Kidney epithelial cell (primary cell): Measurements from ENCODE around the gene CTBP1. TPM values are rescaled to one million over a fixed set of nuclear protein-coding genes. Genes with fewer than 3 reads are reported as not detected.

Experiments
- DNase-seq: peaks from one replicate; pipeline ENCODE4 v3.0.0-alpha.2; 2010; ENCODE audit warnings: low read depth
- H3K27me3 ChIP-seq: 2 replicates; pipeline ENCODE4 v1.6.0; 2011; ENCODE audit warnings: low read length; ENCODE audit not compliant: control insufficient read depth, insufficient read depth
- H3K36me3 ChIP-seq: 2 replicates; pipeline ENCODE4 v1.5.1; 2011; ENCODE audit warnings: low read length; ENCODE audit not compliant: control insufficient read depth, insufficient read depth
- H3K4me3 ChIP-seq: 2 replicates; pipeline ENCODE4 v1.5.1; 2011; ENCODE audit warnings: low read depth, mild to moderate bottlenecking, control low read depth, low read length
- CTCF ChIP-seq: IDR thresholded peaks from 2 replicates; pipeline ENCODE4 v1.5.1; 2011; ENCODE audit warnings: mild to moderate bottlenecking, moderate library complexity, low read length, control low read depth, inconsistent platforms; ENCODE audit not compliant: insufficient read depth, poor library complexity, severe bottlenecking
- total RNA-seq: library from RNA; depleted of rRNA; stranded (reverse); fragments of >200 nt; gene quantifications from 2 replicates; pipeline ENCODE4 v1.2.3, GENCODE V29; 2015

The CTBP1 gene
- total RNA-seq, 1 donor from 2014 or later, result 170 TPM

GRCh38 chr4:1203026-1203616, 45.8 kb downstream of the CTBP1 start:
- no peak for TF ChIP-seq CTCF
- no peak for DNase-seq
- Histone ChIP-seq H3K36me3 (no peaks in the 10 kb centered on the region), H3K27me3 (no peaks in the 10 kb centered on the region), H3K4me3 (no peak overlapping the region)

GRCh38 chr4:1202526-1203011, 46.4 kb downstream of the CTBP1 start:
- Histone ChIP-seq H3K4me3 (no peak overlapping the region), H3K27me3 (no peaks in the 10 kb centered on the region), H3K36me3 (no peaks in the 10 kb centered on the region)
- no peak for TF ChIP-seq CTCF
- DNase-seq, result no peak

- Histone ChIP-seq H3K27me3 (no peaks in the 10 kb centered on the region), H3K36me3 (no peaks in the 10 kb centered on the region), H3K4me3 (no peak overlapping the region)
- DNase-seq, result no peak
- no peak for TF ChIP-seq CTCF
Measured at GRCh38 chr4:1201851-1202525, 46.9 kb downstream of the CTBP1 start.

GRCh38 chr4:1200425-1201035, 48.4 kb downstream of the CTBP1 start:
- Histone ChIP-seq H3K4me3 (no peak overlapping the region), H3K36me3 (no peaks in the 10 kb centered on the region), H3K27me3 (no peaks in the 10 kb centered on the region)
- peak; percentile 34 for DNase-seq
- no peak for TF ChIP-seq CTCF

GRCh38 chr4:1199556-1200331, 49.2 kb downstream of the CTBP1 start:
- TF ChIP-seq CTCF, result no peak
- Histone ChIP-seq H3K36me3 (no peaks in the 10 kb centered on the region), H3K27me3 (no peaks in the 10 kb centered on the region), H3K4me3 (no peak overlapping the region)
- no peak for DNase-seq
